Hepatocyte (in vitro differentiated cells): ENCODE measurements around the gene ATP7B.

ENCODE experiments used
- EZH2 ChIP-seq: fragments of 200-600 bp; sonication (generic); IDR thresholded peaks from 2 replicates; pipeline ENCODE4 v1.6.1; 2016; ENCODE audit warnings: antibody characterized with exemption, mild to moderate bottlenecking, borderline replicate concordance
- EZH2phosphoT487 ChIP-seq: fragments of 200-600 bp; sonication (generic); IDR thresholded peaks from one replicate; pipeline ENCODE4 v1.6.1; 2018; ENCODE audit warnings: antibody characterized with exemption, mild to moderate bottlenecking, low read depth, moderate library complexity; ENCODE audit not compliant: unreplicated experiment, severe bottlenecking
- TF ChIP-seq, protein P1 (sequence below): fragments of 200-600 bp; sonication (generic); IDR thresholded peaks from 2 replicates; pipeline ENCODE4 v1.5.1; 2016; ENCODE audit warnings: antibody characterized with exemption, mild to moderate bottlenecking; ENCODE audit not compliant: poor library complexity

DNA sequence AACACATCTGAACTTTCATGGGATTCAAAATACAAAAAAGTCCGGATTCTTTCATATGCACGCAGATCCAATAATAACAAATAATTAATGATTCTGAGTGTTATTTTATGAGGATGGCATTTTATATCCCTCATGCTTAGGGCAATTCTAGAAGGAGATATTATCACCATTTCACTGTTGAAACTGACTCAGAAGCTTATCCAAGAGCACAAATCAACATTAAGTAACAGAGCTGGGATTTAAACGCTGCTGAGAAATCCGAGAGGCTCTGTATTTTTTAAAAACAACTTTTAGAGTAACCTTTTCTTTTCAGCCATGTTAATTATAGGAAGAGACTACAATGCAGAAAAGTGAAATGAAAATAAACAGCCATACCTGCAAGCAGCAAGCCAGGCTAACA is 30.3 kb downstream of the ATP7B start:
- TF ChIP-seq, protein P1, sequence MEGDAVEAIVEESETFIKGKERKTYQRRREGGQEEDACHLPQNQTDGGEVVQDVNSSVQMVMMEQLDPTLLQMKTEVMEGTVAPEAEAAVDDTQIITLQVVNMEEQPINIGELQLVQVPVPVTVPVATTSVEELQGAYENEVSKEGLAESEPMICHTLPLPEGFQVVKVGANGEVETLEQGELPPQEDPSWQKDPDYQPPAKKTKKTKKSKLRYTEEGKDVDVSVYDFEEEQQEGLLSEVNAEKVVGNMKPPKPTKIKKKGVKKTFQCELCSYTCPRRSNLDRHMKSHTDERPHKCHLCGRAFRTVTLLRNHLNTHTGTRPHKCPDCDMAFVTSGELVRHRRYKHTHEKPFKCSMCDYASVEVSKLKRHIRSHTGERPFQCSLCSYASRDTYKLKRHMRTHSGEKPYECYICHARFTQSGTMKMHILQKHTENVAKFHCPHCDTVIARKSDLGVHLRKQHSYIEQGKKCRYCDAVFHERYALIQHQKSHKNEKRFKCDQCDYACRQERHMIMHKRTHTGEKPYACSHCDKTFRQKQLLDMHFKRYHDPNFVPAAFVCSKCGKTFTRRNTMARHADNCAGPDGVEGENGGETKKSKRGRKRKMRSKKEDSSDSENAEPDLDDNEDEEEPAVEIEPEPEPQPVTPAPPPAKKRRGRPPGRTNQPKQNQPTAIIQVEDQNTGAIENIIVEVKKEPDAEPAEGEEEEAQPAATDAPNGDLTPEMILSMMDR = no peak
- no peak for TF ChIP-seq EZH2phosphoT487
- no peak for TF ChIP-seq EZH2
